SK-N-SH (cell line): ENCODE results near the gene HEPACAM.

Experiments used
- CHD2 ChIP-seq: fragments of 150-350 bp; IDR thresholded peaks from 2 replicates; pipeline ENCODE4 v1.6.1; 2018; ENCODE audit warnings: low read length; ENCODE audit not compliant: partially characterized antibody
- EP300 ChIP-seq, 2 experiments: IDR thresholded peaks; 2 replicates each; pipeline versions ENCODE4 v1.4.0 to v1.6.1; 2012; ENCODE audit warnings: borderline replicate concordance in 1 of 2, low read depth in 1 of 2, low read length in 1 of 2
- FOXM1 ChIP-seq: IDR thresholded peaks from 2 replicates; pipeline ENCODE4 v1.4.0; 2012; ENCODE audit warnings: low read depth, mild to moderate bottlenecking
- GABPA ChIP-seq: IDR thresholded peaks from 2 replicates; pipeline ENCODE4 v1.4.0; 2012; ENCODE audit warnings: low read depth, mild to moderate bottlenecking
- GATA2 ChIP-seq: sonication (generic); formaldehyde crosslinking; IDR thresholded peaks from 2 replicates; pipeline ENCODE4 v1.5.0; 2020; ENCODE audit warnings: mild to moderate bottlenecking, missing genetic modification reagents
- MXI1 ChIP-seq: IDR thresholded peaks from 2 replicates; pipeline ENCODE4 v1.6.1; 2012; ENCODE audit warnings: mild to moderate bottlenecking, low read depth, low read length, improper control_type of control experiment
- NRF1 ChIP-seq: IDR thresholded peaks from 2 replicates; pipeline ENCODE4 v1.6.1; 2012; ENCODE audit warnings: low read depth, mild to moderate bottlenecking, low read length
- PBX3 ChIP-seq: IDR thresholded peaks from 2 replicates; pipeline ENCODE4; 2012
- POLR2AphosphoS5 ChIP-seq: IDR thresholded peaks from 2 replicates; pipeline ENCODE4 v1.6.1; 2012; ENCODE audit warnings: low read depth, low read length
- RAD21 ChIP-seq: IDR thresholded peaks from 2 replicates; pipeline ENCODE4 v1.6.1; 2012; ENCODE audit warnings: mild to moderate bottlenecking, low read length
- TAF1 ChIP-seq: IDR thresholded peaks from 2 replicates; pipeline ENCODE4 v1.6.1; 2012; ENCODE audit warnings: low read depth, mild to moderate bottlenecking, low read length, moderate library complexity, borderline replicate concordance
- ZBTB33 ChIP-seq: IDR thresholded peaks from 2 replicates; pipeline ENCODE4 v1.4.0; 2012; ENCODE audit warnings: low read depth, borderline replicate concordance
- TF ChIP-seq, protein P1 (sequence below): fragments of 200-600 bp; sonication (generic); IDR thresholded peaks from 2 replicates; pipeline ENCODE4 v1.6.1; 2017; ENCODE audit warnings: antibody characterized with exemption, mild to moderate bottlenecking, moderate library complexity
- TF ChIP-seq, protein P2 (sequence below): IDR thresholded peaks from 2 replicates; pipeline ENCODE4 v1.4.0; 2012; ENCODE audit warnings: low read depth

DNA sequence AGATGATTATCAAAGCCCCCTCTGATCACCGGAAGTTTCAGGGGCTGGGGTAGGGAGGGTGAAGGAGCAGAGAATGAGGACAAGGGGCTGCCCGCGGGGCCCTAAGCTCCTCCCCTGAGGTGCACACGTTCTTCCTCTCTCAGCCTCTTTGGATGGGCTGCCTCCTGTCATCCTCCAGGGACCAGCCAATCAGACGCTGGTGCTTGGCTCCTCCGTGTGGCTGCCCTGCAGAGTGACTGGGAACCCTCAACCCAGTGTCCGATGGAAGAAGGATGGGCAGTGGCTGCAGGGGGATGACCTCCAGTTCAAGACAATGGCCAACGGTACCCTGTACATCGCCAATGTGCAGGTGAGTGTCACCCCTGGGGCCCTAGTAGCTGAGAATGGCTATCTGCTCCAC is 63.1 kb downstream of the HEPACAM start:
- TF ChIP-seq, protein P1, sequence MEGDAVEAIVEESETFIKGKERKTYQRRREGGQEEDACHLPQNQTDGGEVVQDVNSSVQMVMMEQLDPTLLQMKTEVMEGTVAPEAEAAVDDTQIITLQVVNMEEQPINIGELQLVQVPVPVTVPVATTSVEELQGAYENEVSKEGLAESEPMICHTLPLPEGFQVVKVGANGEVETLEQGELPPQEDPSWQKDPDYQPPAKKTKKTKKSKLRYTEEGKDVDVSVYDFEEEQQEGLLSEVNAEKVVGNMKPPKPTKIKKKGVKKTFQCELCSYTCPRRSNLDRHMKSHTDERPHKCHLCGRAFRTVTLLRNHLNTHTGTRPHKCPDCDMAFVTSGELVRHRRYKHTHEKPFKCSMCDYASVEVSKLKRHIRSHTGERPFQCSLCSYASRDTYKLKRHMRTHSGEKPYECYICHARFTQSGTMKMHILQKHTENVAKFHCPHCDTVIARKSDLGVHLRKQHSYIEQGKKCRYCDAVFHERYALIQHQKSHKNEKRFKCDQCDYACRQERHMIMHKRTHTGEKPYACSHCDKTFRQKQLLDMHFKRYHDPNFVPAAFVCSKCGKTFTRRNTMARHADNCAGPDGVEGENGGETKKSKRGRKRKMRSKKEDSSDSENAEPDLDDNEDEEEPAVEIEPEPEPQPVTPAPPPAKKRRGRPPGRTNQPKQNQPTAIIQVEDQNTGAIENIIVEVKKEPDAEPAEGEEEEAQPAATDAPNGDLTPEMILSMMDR = no peak
- TF ChIP-seq POLR2AphosphoS5 = no peak
- TF ChIP-seq, protein P2, sequence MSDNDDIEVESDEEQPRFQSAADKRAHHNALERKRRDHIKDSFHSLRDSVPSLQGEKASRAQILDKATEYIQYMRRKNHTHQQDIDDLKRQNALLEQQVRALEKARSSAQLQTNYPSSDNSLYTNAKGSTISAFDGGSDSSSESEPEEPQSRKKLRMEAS = no peak
- no peak for TF ChIP-seq ZBTB33
- TF ChIP-seq GABPA = no peak
- no peak for TF ChIP-seq RAD21
- no peak for TF ChIP-seq CHD2
- no peak for TF ChIP-seq EP300 (IDR thresholded peaks at IDR 0.05; ENCODE audit: borderline replicate concordance in 1 of 2, low read depth in 1 of 2, low read length in 1 of 2)
- TF ChIP-seq FOXM1 = no peak
- no peak for TF ChIP-seq MXI1
- no peak for TF ChIP-seq GATA2
- TF ChIP-seq TAF1 = no peak
- no peak for TF ChIP-seq NRF1
- TF ChIP-seq PBX3 = no peak
